HG03575 (cell line): Measurements from ENCODE around the gene AGAP1.

Source experiments
- ATAC-seq: cut with Tn5 transposase; IDR thresholded peaks from one replicate; pipeline ENCODE4 v1.9.1; 2021; ENCODE audit not compliant: unreplicated experiment, insufficient number of reproducible peaks, low FRiP score; ENCODE audit errors: extremely low read depth

Gene AGAP1

GRCh38 chr2:235505181-235505741 is 11.4 kb downstream of the AGAP1 start:
- no peak for ATAC-seq

- no peak for ATAC-seq
Measured at GRCh38 chr2:235506291-235506996, 12.6 kb downstream of the AGAP1 start.

GRCh38 chr2:235506997-235507615 is 13.3 kb downstream of the AGAP1 start:
- no peak for ATAC-seq

GRCh38 chr2:235507928-235508327 is 14.1 kb downstream of the AGAP1 start:
- no peak for ATAC-seq

- ATAC-seq, result no peak
Measured at GRCh38 chr2:235508371-235509160, 14.7 kb downstream of the AGAP1 start.

- no peak for ATAC-seq
Measured at GRCh38 chr2:235510318-235510717, 16.5 kb downstream of the AGAP1 start.

GRCh38 chr2:235511187-235511661 is 17.4 kb downstream of the AGAP1 start:
- ATAC-seq, result no peak

- no peak for ATAC-seq
Measured at GRCh38 chr2:235511751-235512698, 18.2 kb downstream of the AGAP1 start.

- ATAC-seq, result no peak
Measured at GRCh38 chr2:235512699-235513053, 18.8 kb downstream of the AGAP1 start.

- ATAC-seq, result no peak
Measured at GRCh38 chr2:235513984-235514626, 20.3 kb downstream of the AGAP1 start.

- ATAC-seq, result no peak
Measured at GRCh38 chr2:235514627-235515363, 21.0 kb downstream of the AGAP1 start.

- ATAC-seq, result no peak
Measured at GRCh38 chr2:235515364-235515742, 21.5 kb downstream of the AGAP1 start.

- no peak for ATAC-seq
Measured at GRCh38 chr2:235515821-235516220, 22.0 kb downstream of the AGAP1 start.

GRCh38 chr2:235516257-235516656 is 22.4 kb downstream of the AGAP1 start:
- ATAC-seq, result no peak

- ATAC-seq, result no peak
Measured at GRCh38 chr2:235518322-235519090, 24.7 kb downstream of the AGAP1 start.

- ATAC-seq, result no peak
Measured at GRCh38 chr2:235520787-235521186, 26.9 kb downstream of the AGAP1 start.

GRCh38 chr2:235521844-235522243 is 28.0 kb downstream of the AGAP1 start:
- ATAC-seq, result no peak
